Measurements from ENCODE around the gene RALGPS2. TPM values are rescaled to one million over a fixed set of nuclear protein-coding genes. Genes with fewer than 3 reads are reported as not detected.
"Not testable (repeated sequence)": the region's sequence is repeated elsewhere in the genome, so short reads cannot be mapped to it uniquely, and the experiment has no call there.

Gene RALGPS2
- polyA plus RNA-seq, 3 donors, result 2.0 to 4.2 (median 2.3) TPM

- H3K4me3 Mint-ChIP-seq, result no peak overlapping the region
- Histone ChIP-seq H3K36me3 (replicated peaks in 1 of 2; ENCODE audit: control insufficient read depth in 1 of 2, insufficient read depth in 2 of 2, low read length in 2 of 2) (no peaks in the 10 kb centered on the region), H3K4me1 (ENCODE audit: control insufficient read depth in 1 of 2, insufficient read depth in 2 of 2, low read length in 2 of 2) (no peaks in the 10 kb centered on the region), H4K20me1 (ENCODE audit: insufficient read depth, low read length) (no peaks in the 10 kb centered on the region), H2AFZ (ENCODE audit: insufficient read depth, low read depth, low read length, poor library complexity, severe bottlenecking) (no peak overlapping the region), H3K4me2 (replicated peaks; ENCODE audit: extremely low read depth, low read length, poor library complexity, severe bottlenecking) (no peak overlapping the region), H3K9ac (ENCODE audit: insufficient read depth, low read length, poor library complexity, severe bottlenecking) (no peak overlapping the region), H3K9me3 (replicated peaks in 1 of 2; ENCODE audit: control insufficient read depth in 1 of 2, insufficient read depth in 1 of 2, low read length in 2 of 2) (no peaks in the 10 kb centered on the region), H3K27me3 (ENCODE audit: control insufficient read depth in 2 of 2, insufficient read depth in 2 of 2, low read length in 2 of 2) (no peaks in the 10 kb centered on the region), H3K79me2 (ENCODE audit: insufficient read depth, low read length) (no peaks in the 10 kb centered on the region), H3K4me3 (replicated peaks in 1 of 3; ENCODE audit: low read depth in 2 of 3, low read length in 3 of 3) (no peak overlapping the region), H3K27ac (ENCODE audit: low read depth in 1 of 2, low read length in 2 of 2) (no peak overlapping the region)
- DNase-seq, result no peak
- no peaks in the 10 kb centered on the region for H3K36me3 Mint-ChIP-seq
- no peak for TF ChIP-seq CTCF (IDR thresholded peaks at IDR 0.05)
- intact Hi-C loops (cut with micrococcal nuclease), result no loop called here
- no peaks in the 10 kb centered on the region for H3K4me1 Mint-ChIP-seq
- H3K9me3 Mint-ChIP-seq, result no peaks in the 10 kb centered on the region
- no CpG with 5 or more reads among the region's 2 CpGs for WGBS (ENCODE audit: insufficient coverage)
- no peak overlapping the region for H3K27ac Mint-ChIP-seq
- H3K27me3 Mint-ChIP-seq (ENCODE audit: low read depth in 3 of 3), result no peaks in the 10 kb centered on the region
Observed at GRCh38 chr1:178847396-178847849, 122.4 kb downstream of the RALGPS2 start.

- intact Hi-C loops (cut with micrococcal nuclease); H3K27ac Mint-ChIP-seq; H3K4me1 Mint-ChIP-seq; H4K20me1 ChIP-seq (ENCODE audit: insufficient read depth, low read length); H3K79me2 ChIP-seq (ENCODE audit: insufficient read depth, low read length); H3K4me2 ChIP-seq (replicated peaks; ENCODE audit: extremely low read depth, low read length, poor library complexity, severe bottlenecking); H2AFZ ChIP-seq (ENCODE audit: insufficient read depth, low read depth, low read length, poor library complexity, severe bottlenecking); H3K4me3 Mint-ChIP-seq; H3K4me3 ChIP-seq (replicated peaks in 1 of 3; ENCODE audit: low read depth in 2 of 3, low read length in 3 of 3); H3K36me3 ChIP-seq (replicated peaks in 1 of 2; ENCODE audit: control insufficient read depth in 1 of 2, insufficient read depth in 2 of 2, low read length in 2 of 2); H3K9me3 ChIP-seq (replicated peaks in 1 of 2; ENCODE audit: control insufficient read depth in 1 of 2, insufficient read depth in 1 of 2, low read length in 2 of 2); H3K27me3 ChIP-seq (ENCODE audit: control insufficient read depth in 2 of 2, insufficient read depth in 2 of 2, low read length in 2 of 2); H3K27me3 Mint-ChIP-seq (ENCODE audit: low read depth in 3 of 3); DNase-seq; H3K27ac ChIP-seq (ENCODE audit: low read depth in 1 of 2, low read length in 2 of 2); H3K9me3 Mint-ChIP-seq; H3K36me3 Mint-ChIP-seq; H3K4me1 ChIP-seq (ENCODE audit: control insufficient read depth in 1 of 2, insufficient read depth in 2 of 2, low read length in 2 of 2); H3K9ac ChIP-seq (ENCODE audit: insufficient read depth, low read length, poor library complexity, severe bottlenecking): not testable (repeated sequence)
- no CpG with 5 or more reads among the region's 1 CpG for WGBS (ENCODE audit: insufficient coverage)
Observed at GRCh38 chr1:178847919-178848318, 122.9 kb downstream of the RALGPS2 start.
